Measurements from ENCODE around the gene C2.

Gene C2

DNA sequence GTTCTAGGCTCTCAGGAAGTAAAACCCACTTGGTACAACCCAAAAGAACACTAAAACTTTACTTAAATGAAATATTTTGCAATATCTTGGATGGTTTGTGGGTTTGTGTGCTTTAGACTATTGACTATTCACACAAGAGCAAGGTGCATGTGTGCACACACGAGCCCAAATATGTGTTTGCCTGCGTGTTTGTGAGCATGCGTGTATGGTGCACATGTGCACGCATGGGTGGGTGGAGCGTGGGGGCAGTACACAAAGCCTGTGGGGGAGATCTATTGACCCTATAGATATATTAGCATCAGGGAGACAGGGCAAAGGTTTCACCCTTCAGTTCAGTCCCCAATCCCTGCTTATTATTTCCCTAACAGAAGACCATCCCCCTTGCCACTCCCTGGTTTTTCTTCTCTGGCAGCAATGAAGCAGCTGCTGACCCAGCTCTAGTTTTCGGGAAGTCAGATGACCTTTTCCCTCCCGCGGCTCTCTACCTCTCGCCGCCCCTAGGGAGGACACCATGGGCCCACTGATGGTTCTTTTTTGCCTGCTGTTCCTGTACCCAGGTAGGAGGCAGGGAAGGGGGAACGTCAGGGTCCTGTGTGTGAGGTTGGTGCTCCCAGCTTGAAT lies at the start of gene C2:
C2 (plus strand) TSS at position 476 of the 621 bp plus-strand sequence; CDS start at position 512, 36 bp downstream.
- H3K4me3 ChIP-seq (ENCODE audit: low read depth, low read length), result no peak within 1 kb of the TSS
- no peak for DNase-seq (ENCODE audit: low read depth)
- TF ChIP-seq, protein P1, sequence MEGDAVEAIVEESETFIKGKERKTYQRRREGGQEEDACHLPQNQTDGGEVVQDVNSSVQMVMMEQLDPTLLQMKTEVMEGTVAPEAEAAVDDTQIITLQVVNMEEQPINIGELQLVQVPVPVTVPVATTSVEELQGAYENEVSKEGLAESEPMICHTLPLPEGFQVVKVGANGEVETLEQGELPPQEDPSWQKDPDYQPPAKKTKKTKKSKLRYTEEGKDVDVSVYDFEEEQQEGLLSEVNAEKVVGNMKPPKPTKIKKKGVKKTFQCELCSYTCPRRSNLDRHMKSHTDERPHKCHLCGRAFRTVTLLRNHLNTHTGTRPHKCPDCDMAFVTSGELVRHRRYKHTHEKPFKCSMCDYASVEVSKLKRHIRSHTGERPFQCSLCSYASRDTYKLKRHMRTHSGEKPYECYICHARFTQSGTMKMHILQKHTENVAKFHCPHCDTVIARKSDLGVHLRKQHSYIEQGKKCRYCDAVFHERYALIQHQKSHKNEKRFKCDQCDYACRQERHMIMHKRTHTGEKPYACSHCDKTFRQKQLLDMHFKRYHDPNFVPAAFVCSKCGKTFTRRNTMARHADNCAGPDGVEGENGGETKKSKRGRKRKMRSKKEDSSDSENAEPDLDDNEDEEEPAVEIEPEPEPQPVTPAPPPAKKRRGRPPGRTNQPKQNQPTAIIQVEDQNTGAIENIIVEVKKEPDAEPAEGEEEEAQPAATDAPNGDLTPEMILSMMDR (IDR thresholded peaks at IDR 0.05; ENCODE audit: low read depth, low read length, missing control alignments), result no peak

DNA sequence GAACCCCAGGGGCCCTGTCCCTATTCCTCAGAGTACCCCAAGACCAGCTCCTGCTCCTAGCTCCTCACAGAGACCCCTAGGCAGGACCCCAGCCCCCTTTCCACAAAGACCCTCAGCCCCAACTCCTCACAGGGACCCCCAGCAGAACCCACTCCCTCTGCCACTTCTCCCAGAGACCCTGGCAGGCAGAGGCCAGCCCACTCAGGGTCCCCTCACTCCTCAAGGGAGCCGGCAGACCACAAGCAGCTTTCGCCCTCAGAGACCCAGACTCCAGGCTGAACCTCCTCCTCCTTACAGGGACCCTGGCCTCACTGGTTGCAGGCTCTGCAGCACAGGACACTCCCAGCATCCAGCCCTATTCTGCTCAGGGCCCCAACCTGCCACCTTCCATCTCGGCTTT lies 49.3 kb upstream of the C2 start:
- DNase-seq (ENCODE audit: low read depth), result no peak
- TF ChIP-seq, protein P1 (IDR thresholded peaks at IDR 0.05; ENCODE audit: low read depth, low read length, missing control alignments), result no peak
- no peak overlapping the region for H3K4me3 ChIP-seq (ENCODE audit: low read depth, low read length)

DNA sequence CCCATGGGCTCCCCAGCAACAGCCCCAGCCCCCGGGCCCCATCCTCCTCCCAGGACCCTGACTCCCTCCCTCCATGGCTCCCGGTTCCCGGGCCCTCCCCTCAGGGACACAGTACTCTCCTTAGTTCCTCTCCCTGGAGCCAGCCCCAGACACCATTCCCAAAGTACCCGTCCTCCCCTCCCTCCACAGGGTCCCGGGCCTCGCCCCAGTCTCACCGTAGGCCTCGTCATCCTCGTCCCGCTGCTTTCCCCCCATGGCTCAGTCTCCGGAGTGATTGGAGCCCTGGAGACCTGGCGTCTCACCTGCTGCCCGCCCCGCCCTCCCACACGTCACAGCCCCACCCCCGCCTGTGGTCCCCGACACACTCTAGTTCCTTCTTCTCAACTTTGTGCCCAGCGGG lies 48.8 kb upstream of the C2 start, which contains the start of gene SLC44A4:
SLC44A4 (minus strand) TSS at position 272 of the 400 bp plus-strand sequence; CDS start at position 255, 17 bp downstream.
- H3K4me3 ChIP-seq (ENCODE audit: low read depth, low read length), result no peak within 1 kb of the TSS
- no peak for DNase-seq (ENCODE audit: low read depth)
- TF ChIP-seq, protein P1 (IDR thresholded peaks at IDR 0.05; ENCODE audit: low read depth, low read length, missing control alignments), result no peak

DNA sequence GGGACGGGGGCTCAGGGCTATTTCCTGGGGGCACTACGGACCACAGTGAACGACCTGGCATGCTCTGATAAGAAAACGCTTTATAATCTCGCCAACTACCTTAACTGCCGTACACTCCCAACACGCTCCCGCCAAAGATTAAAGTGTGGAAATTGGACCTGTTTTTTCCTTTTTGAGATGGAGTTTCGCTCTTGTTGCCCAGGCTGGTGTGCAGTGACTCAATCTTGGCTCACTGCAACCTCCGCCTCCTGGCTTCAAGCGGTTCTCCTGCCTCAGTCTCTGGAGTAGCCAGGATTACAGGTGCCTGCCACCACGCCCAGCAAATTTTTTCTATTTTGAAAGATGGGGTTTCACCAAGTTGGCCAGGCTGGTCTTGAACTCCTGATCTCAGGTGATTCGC lies 48.4 kb upstream of the C2 start:
- no peak for DNase-seq (ENCODE audit: low read depth)
- no peak overlapping the region for H3K4me3 ChIP-seq (ENCODE audit: low read depth, low read length)
- TF ChIP-seq, protein P1 (IDR thresholded peaks at IDR 0.05; ENCODE audit: low read depth, low read length, missing control alignments), result no peak

DNA sequence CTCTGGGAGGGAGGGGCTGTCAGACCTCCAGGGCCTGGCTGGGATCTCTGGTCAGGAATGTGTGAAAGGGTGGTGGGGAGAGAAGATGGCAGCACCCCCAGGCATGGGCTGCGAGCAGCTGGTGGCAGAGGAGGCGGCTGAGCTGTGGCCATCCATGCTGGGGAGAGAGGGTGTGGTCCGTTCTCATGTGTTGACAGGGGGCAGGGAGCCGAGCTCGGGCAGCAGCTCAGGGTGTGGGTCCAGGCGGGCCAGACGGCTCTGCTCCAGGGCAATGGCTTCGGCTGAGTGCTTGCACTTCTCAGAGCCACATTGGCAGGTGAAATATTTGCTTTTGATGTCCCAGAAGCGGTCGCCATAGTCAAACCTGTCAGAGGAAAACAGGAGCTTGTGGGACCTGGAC lies 47.6 kb upstream of the C2 start:
- H3K4me3 ChIP-seq (ENCODE audit: low read depth, low read length), result no peak overlapping the region
- TF ChIP-seq, protein P1 (IDR thresholded peaks at IDR 0.05; ENCODE audit: low read depth, low read length, missing control alignments), result no peak
- no peak for DNase-seq (ENCODE audit: low read depth)

DNA sequence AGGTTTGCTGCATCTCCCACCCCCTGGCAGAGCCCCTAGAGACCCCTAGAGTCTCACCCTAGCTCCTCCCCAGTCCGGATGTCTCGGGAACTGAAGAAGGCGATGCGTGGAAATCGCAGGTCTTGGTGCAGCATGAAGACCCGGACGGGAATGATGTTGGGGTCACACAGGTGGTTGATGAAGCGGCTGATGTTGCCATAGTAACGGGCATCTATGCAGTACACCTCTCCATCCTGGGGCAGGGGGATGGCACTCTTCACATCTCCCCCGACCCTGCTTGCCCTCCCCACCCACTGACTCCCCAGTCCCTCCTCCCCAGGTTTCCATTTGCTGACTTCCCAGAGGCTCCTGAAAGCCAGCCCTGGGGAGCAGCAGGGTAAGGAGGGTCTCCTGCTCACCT lies 46.9 kb upstream of the C2 start:
- no peak overlapping the region for H3K4me3 ChIP-seq (ENCODE audit: low read depth, low read length)
- TF ChIP-seq, protein P1 (IDR thresholded peaks at IDR 0.05; ENCODE audit: low read depth, low read length, missing control alignments), result no peak
- no peak for DNase-seq (ENCODE audit: low read depth)

Measured in GM12864 (cell line).